Stimulated activated CD8-positive, alpha-beta memory T cell treated with anti-CD3 and anti-CD28 coated beads, Interleukin-15, amount 100 ng/mL, for 24 hours (primary cell): ENCODE data around the gene RNF123.

Experiments used
- DNase-seq: peaks from one replicate; pipeline ENCODE4 v3.0.0-alpha.2; 2020; ENCODE audit warnings: low read depth

The RNF123 gene

DNA sequence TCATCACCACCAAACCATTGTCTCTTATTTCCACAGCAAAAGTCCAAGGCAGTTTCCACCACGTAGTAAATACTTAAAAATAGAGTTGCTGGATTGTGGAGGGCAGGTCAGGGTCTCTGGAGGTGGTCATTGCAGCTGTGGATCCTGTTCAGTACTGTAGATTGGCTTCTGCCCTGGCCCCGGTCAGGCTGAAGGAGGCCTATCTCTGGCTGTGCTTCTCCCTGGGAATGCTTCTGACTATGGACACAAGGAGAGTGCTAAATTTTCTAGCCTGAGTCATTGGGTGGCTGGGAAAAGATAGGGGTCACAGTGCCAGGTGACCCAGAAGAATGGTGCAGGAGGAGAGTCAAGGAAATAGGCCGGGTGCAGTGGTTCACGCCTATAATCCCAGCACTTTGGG is 60.7 kb downstream of the RNF123 start:
- no peak for DNase-seq

DNA sequence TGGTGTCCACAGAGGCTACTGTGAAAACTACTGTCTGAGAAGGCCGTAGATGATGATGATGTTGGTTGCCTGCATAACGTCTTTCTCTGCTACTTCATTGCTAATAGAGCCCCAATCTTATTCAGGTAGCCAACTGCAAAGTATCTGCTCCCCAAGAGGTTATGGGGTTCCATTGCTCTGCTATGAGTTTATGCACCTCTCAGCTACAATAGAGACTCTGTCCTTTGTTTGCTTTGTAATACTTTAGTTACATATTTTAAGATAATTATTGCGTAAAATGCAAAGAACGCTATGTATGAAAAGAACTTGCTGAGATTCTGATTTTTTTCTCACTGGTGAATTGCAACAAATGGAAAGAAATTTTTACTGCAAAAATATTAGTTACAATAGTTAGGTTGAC is 62.1 kb downstream of the RNF123 start:
- no peak for DNase-seq

GRCh38 chr3:49754536-49754935 is 65.2 kb downstream of the RNF123 start:
- DNase-seq: no peak

DNA sequence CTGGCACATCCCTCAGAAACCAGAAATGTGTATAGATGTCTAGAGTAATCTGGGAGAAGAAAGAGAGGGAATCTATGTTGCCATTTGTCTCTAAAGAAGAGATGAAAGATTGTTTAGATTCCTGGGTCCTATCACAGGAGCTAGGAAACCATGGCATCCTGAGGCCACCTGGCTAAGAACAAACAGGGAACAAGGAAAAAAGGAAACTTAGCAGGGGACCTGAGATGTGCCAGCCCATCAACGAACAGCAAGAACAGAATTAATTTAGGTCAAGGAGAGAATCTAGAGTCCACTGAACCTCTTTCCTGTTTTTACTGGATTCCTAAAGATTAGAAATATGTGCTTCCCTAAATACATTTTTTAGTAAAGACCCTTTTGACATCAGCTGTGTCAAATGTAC is 66.7 kb downstream of the RNF123 start:
- DNase-seq: no peak

DNA sequence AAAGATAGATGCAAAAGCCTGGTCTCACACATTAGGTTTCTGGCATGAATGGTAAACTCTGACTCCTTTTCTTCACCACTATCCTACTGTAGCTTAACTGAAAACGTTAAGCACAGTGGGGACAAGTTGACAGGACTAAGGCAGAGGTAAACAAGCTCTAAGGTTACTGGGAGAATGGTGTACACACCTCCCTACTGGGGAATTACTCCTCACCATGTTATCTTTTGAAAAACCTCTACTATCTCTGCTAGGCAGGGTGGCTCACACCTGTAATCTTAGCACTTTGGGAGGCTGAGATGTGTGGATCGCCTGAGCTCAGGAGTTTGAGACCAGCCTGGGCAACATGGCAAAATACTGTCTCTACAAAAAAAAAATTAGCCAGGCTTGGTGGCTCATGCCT is 67.8 kb downstream of the RNF123 start:
- DNase-seq: no peak

DNA sequence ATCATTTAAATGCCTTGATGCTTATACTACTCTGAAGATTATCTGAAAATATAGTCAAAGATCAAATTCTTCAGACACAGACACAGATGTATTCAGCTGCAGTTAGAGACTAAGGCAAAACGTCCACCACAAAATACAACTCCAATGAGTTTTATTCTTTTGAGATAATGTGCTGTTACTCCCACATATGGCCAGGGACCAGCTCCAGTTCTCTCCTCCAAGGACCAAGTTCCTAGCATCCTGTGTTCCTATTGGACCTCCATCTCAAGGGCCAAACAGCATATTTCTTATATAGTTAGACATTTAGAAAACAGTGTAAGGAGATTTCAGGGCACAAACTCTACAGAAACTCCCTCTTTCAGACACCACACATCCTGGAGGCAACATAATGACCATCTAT is 69.9 kb downstream of the RNF123 start:
- no peak for DNase-seq

- no peak for DNase-seq
These were observed 72.3 kb downstream of the RNF123 start for GRCh38 chr3:49761661-49762060.

DNA sequence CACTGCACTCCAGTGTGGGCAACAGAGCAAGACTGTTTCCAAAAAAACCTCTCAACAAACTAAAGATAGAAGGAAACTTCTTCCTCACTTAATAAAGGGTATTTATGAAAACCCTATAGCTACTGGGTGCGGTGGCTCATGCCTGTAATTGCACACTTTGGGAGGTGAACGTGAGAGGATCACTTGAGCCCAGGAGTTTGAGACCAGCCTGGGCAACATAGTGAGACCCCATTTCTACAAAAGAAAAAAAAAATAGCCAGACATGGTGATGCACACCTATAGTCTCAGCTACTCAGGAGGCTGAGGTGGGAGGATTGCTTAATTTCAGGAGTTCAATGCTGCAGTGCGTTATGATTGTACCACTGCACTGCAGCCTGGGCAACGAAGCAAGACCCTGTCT is 74.6 kb downstream of the RNF123 start:
- no peak for DNase-seq

GRCh38 chr3:49769286-49769915 is 80.0 kb downstream of the RNF123 start:
- DNase-seq: no peak

GRCh38 chr3:49769926-49770325 is 80.6 kb downstream of the RNF123 start:
- no peak for DNase-seq
